ENCODE data around the gene MAP3K12. TPM values are rescaled to one million over a fixed set of nuclear protein-coding genes. Genes with fewer than 3 reads are reported as not detected.

Gene MAP3K12
- polyA plus RNA-seq, 3 donors: 1.7 to 31.4 (median 2.0) TPM

DNA sequence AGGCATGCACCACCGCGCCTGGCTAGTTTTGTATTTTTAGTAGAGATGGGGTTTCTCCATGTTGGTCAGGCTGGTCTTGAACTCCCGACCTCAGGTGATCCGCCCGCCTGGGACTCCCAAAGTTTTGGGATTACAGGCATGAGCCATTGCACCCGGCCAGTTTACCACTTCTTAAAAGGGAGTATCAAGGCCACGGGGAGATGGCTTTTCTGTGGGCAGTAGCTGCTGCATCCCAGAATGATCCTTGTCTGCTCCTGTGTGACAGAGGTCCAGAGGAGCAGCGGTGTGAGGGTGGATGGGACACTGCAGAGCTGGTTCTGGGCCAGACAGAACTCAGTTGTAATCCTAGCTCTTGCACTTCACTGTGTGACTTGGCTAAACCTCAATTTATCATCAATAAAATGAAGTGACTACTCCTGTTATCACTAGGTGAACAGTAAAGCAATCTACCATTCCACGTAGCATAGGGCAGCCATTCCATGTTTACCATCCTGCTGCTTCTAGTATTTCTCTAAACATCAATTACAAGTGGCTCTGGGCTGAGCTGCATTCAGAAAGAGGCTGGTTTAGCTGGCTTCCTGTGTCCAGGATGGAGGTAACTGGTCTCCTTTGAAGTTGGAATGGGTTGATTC, 11.0 kb upstream of the MAP3K12 start:
- Histone ChIP-seq H3K36me3 (replicated peaks in 1 of 2; ENCODE audit: control insufficient read depth in 1 of 2, insufficient read depth in 2 of 2, low read length in 2 of 2) (peaks cover 71 to 80% of the 10 kb centered on the region in 2 donors), H3K4me2 (replicated peaks; ENCODE audit: extremely low read depth, low read length, poor library complexity, severe bottlenecking) (no peak overlapping the region), H3K4me3 (replicated peaks in 1 of 3; ENCODE audit: low read depth in 2 of 3, low read length in 3 of 3) (no peak overlapping the region), H3K9me3 (replicated peaks in 1 of 2; ENCODE audit: control insufficient read depth in 1 of 2, insufficient read depth in 1 of 2, low read length in 2 of 2) (no peaks in the 10 kb centered on the region), H3K27ac (ENCODE audit: low read depth in 1 of 2, low read length in 2 of 2) (no peak overlapping the region), H3K79me2 (ENCODE audit: insufficient read depth, low read length) (no peaks in the 10 kb centered on the region), H3K4me1 (ENCODE audit: control insufficient read depth in 1 of 2, insufficient read depth in 2 of 2, low read length in 2 of 2) (peaks cover 4 to 7% of the 10 kb centered on the region in 2 donors), H3K9ac (ENCODE audit: insufficient read depth, low read length, poor library complexity, severe bottlenecking) (no peak overlapping the region), H3K27me3 (ENCODE audit: control insufficient read depth in 2 of 2, insufficient read depth in 2 of 2, low read length in 2 of 2) (no peaks in the 10 kb centered on the region), H4K20me1 (ENCODE audit: insufficient read depth, low read length) (no peaks in the 10 kb centered on the region), H2AFZ (ENCODE audit: insufficient read depth, low read depth, low read length, poor library complexity, severe bottlenecking) (no peak overlapping the region)
- Mint-ChIP-seq H3K4me1 (peaks cover 9% of the 10 kb centered on the region), H3K4me3 (no peak overlapping the region), H3K36me3 (peaks cover 64 to 77% of the 10 kb centered on the region in 2 donors), H3K27me3 (ENCODE audit: low read depth in 3 of 3) (peaks cover 0 to 1% (median 0%) of the 10 kb centered on the region in 3 donors), H3K27ac (peak overlapping the region in 2 of 7 donors; percentile 18 to 40), H3K9me3 (no peaks in the 10 kb centered on the region)
- DNase-seq: no peak
- TF ChIP-seq, protein P1, sequence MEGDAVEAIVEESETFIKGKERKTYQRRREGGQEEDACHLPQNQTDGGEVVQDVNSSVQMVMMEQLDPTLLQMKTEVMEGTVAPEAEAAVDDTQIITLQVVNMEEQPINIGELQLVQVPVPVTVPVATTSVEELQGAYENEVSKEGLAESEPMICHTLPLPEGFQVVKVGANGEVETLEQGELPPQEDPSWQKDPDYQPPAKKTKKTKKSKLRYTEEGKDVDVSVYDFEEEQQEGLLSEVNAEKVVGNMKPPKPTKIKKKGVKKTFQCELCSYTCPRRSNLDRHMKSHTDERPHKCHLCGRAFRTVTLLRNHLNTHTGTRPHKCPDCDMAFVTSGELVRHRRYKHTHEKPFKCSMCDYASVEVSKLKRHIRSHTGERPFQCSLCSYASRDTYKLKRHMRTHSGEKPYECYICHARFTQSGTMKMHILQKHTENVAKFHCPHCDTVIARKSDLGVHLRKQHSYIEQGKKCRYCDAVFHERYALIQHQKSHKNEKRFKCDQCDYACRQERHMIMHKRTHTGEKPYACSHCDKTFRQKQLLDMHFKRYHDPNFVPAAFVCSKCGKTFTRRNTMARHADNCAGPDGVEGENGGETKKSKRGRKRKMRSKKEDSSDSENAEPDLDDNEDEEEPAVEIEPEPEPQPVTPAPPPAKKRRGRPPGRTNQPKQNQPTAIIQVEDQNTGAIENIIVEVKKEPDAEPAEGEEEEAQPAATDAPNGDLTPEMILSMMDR (IDR thresholded peaks at IDR 0.05): no peak
- 97% methylated on average over 7 of the region's 9 CpGs for WGBS (ENCODE audit: insufficient coverage)
- intact Hi-C loops (cut with micrococcal nuclease): no loop called here

DNA sequence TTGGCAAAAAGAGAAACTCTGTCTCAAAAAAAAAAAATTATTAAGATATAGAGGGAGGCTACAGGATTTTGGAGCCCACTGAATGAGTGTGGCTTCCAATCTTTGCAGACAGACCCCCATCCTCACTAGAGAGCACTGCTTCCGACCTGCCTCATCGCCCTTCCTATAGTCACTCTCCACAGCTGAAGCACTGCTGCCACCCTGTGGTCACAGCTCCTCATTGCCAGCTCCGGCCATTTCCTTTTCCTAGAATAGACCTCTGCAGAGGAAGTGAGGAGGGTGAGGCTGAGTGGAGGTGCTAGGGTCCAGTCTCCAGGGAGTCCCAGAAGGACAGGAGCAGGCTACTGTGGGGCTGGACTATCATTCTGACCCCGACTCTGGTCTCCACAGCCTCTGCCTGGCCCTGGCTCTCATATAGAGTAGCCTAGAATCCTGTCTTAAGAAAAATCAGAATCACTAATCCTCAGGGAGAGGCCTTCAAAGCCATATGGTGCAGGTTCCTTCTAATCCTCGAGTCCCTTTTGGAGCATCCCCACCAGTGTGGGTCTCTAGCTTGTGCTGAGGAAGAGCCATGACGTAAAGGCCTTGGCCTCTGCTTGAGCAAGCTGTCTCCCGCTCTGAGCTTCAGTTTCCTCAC, 9.4 kb upstream of the MAP3K12 start:
- Mint-ChIP-seq H3K4me1 (peaks cover 14% of the 10 kb centered on the region), H3K4me3 (no peak overlapping the region), H3K27me3 (ENCODE audit: low read depth in 3 of 3) (peaks cover 0 to 4% (median 0%) of the 10 kb centered on the region in 3 donors), H3K9me3 (no peaks in the 10 kb centered on the region), H3K27ac (peak overlapping the region in 3 of 7 donors; percentile 36 to 56 (median 40)), H3K36me3 (peaks cover 60 to 77% of the 10 kb centered on the region in 2 donors)
- H4K20me1 ChIP-seq (ENCODE audit: insufficient read depth, low read length): no peaks in the 10 kb centered on the region
- H3K79me2 ChIP-seq (ENCODE audit: insufficient read depth, low read length): no peaks in the 10 kb centered on the region
- peaks cover 66 to 80% of the 10 kb centered on the region in 2 donors for H3K36me3 ChIP-seq (replicated peaks in 1 of 2; ENCODE audit: control insufficient read depth in 1 of 2, insufficient read depth in 2 of 2, low read length in 2 of 2)
- peak; percentile 75 to 88 (median 81) for DNase-seq
- peaks cover 4 to 7% of the 10 kb centered on the region in 2 donors for H3K4me1 ChIP-seq (ENCODE audit: control insufficient read depth in 1 of 2, insufficient read depth in 2 of 2, low read length in 2 of 2)
- no peaks in the 10 kb centered on the region for H3K27me3 ChIP-seq (ENCODE audit: control insufficient read depth in 2 of 2, insufficient read depth in 2 of 2, low read length in 2 of 2)
- H3K27ac ChIP-seq (ENCODE audit: low read depth in 1 of 2, low read length in 2 of 2): peak overlapping the region in 1 of 2 donors; percentile 51
- no peaks in the 10 kb centered on the region for H3K9me3 ChIP-seq (replicated peaks in 1 of 2; ENCODE audit: control insufficient read depth in 1 of 2, insufficient read depth in 1 of 2, low read length in 2 of 2)
- H2AFZ ChIP-seq (ENCODE audit: insufficient read depth, low read depth, low read length, poor library complexity, severe bottlenecking): peak overlapping the region; percentile 37
- TF ChIP-seq, protein P1 (IDR thresholded peaks at IDR 0.05): peak; percentile 90
- H3K4me3 ChIP-seq (replicated peaks in 1 of 3; ENCODE audit: low read depth in 2 of 3, low read length in 3 of 3): no peak overlapping the region
- intact Hi-C loops (cut with micrococcal nuclease): loop anchor here in 1 of 2 donors (10.0 kb wide), 1 partner anchor 294 kb away; no protein-coding TSS in a partner anchor
- H3K4me2 ChIP-seq (replicated peaks; ENCODE audit: extremely low read depth, low read length, poor library complexity, severe bottlenecking): no peak overlapping the region
- WGBS (ENCODE audit: insufficient coverage): 25% methylated on average over 2 of the region's 7 CpGs
- no peak overlapping the region for H3K9ac ChIP-seq (ENCODE audit: insufficient read depth, low read length, poor library complexity, severe bottlenecking)
